GM13977 (cell line): Measurements from ENCODE around the gene CASS4.

ENCODE experiments used
- DNase-seq: peaks from one replicate; pipeline ENCODE4 v3.0.0; 2012; ENCODE audit warnings: low spot score
- in situ Hi-C: fragments of 300-500 bp; cut with MboI; formaldehyde crosslinking; loops from one replicate; pipeline ENCODE4 v1.12.0; 2022; ENCODE audit warnings: low sequenced_read_pairs, low pct_unique_long_range_greater_than_20kb, mixed read lengths, inconsistent platforms; ENCODE audit not compliant: unreplicated experiment
- TF ChIP-seq, protein P1 (sequence below): IDR thresholded peaks from 2 replicates; pipeline ENCODE4 v1.5.1; 2012; ENCODE audit warnings: mild to moderate bottlenecking, control low read depth; ENCODE audit not compliant: insufficient read depth; ENCODE audit errors: extremely low read depth, missing control alignments

The CASS4 gene

DNA sequence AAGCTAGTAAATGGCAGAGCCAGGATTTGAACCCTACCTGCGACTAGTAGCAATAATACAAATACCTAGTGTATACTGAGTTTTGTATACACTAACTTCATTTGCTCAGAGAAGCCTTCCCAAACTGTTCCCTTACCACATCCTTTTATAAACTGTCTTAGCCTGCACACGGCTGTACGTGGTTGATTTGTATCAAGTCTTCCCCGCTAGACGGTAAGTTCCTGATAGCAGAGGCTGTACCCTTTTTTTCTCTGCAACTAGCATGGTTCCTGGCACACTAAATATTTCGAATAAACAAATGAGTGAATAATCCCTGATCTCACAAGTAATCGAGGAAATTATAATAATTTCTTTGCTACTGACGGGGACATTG, 57.0 kb downstream of the CASS4 start:
- DNase-seq: no peak
- TF ChIP-seq, protein P1, sequence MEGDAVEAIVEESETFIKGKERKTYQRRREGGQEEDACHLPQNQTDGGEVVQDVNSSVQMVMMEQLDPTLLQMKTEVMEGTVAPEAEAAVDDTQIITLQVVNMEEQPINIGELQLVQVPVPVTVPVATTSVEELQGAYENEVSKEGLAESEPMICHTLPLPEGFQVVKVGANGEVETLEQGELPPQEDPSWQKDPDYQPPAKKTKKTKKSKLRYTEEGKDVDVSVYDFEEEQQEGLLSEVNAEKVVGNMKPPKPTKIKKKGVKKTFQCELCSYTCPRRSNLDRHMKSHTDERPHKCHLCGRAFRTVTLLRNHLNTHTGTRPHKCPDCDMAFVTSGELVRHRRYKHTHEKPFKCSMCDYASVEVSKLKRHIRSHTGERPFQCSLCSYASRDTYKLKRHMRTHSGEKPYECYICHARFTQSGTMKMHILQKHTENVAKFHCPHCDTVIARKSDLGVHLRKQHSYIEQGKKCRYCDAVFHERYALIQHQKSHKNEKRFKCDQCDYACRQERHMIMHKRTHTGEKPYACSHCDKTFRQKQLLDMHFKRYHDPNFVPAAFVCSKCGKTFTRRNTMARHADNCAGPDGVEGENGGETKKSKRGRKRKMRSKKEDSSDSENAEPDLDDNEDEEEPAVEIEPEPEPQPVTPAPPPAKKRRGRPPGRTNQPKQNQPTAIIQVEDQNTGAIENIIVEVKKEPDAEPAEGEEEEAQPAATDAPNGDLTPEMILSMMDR: no peak
- in situ Hi-C loops: no loop called here

DNA sequence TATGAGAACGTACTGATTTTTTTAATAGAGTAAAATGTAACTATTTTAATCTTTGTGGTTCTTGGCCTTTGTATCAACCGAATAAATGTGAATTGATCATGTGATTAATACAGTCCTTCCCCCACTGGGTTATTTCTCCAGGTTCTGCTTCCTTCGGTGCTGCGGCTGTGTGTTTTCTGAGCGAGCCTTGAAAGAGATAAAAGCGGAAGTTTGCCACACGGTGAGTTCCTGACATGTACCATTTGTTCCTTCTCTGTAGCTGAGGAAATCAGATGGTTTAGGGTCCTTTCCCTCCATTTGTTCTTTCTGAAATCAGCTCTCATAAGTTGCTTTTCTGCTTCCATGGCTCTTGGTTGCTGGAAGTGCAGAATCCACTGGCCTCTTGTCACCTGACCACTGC, 71.9 kb downstream of the CASS4 start:
- TF ChIP-seq, protein P1: no peak
- in situ Hi-C loops: no loop called here
- DNase-seq: no peak

DNA sequence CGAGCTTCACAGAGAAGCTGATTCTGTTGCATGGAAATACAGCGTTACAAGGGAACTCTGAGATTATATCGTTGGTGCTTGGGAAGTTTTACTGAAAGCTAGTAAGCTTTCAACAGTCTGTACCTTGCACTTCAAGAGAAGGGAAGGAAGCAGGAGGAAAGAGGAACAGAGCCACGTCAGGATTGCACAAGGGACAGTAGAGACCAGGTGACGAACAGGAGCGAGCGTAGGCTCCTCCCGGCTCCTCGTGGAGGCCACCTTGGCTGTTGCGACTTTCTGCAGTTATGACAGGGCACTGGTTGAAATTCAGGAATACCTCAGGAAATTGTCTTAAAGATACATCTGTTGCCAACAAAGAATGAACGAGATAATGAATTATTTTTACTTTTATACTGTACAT, 75.2 kb downstream of the CASS4 start:
- DNase-seq: no peak
- TF ChIP-seq, protein P1: no peak
- in situ Hi-C loops: no loop called here

DNA sequence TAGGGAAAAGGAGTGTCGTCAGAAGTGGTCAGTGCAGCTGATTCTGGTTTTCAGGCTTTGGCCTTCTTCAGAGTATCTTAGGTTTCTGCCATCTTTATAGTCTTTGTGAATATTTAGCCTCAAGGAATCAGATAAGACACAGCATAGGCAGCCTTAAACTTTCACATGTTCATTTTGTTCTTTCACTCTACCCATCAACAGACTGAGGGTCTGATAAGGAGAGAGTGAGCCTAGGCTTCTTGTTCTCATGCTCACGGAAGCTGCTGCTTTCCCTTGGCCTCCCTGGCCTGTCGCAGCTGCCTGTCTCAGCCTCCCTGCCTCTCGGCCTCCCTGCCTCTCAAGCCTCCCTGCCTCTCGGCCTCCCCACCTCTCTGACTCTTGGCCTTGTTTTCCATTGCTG, 76.5 kb downstream of the CASS4 start:
- no peak for DNase-seq
- TF ChIP-seq, protein P1: no peak
- in situ Hi-C loops: no loop called here

DNA sequence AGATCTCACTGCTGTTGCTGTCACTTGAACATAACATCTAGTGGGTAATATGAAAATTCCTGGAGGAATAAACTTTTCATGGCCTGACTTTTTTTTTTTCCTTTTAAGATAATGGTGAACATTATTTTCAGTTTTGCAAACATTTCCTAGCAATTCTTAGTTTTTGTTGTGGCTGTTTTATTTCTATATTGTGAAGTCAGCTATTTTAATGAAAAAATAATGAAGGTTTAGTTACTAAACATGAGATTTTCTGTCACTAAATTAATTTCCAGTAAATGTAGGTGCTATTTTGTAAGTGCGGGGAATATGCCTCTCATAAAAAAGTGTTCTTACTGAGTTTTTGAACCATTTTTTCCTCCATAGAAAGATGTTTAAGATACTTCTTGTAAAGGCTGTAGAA, 89.1 kb downstream of the CASS4 start:
- TF ChIP-seq, protein P1: no peak
- no peak for DNase-seq
- in situ Hi-C loops: no loop called here

DNA sequence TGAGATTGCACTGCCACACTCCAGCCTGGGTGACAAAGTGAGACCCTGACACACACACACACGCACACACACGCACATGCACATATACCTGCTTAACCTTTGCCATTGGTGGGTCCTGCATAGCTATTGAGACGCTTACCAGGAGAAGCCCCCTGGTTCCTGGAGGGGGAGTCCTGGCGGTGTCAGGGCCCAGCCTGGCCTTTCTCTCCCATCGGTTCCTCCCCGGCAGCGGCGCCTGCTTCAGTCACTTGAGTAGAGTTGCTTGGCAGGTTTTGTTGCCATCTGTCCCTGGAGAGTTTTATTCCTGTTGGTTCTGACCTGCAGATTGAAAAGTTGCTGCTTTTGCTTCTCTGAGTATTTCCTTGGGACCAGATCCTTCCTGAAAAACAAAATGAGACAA, 91.9 kb downstream of the CASS4 start:
- DNase-seq: no peak
- TF ChIP-seq, protein P1: no peak
- in situ Hi-C loops: no loop called here
